Type B pancreatic cell (in vitro differentiated cells): ENCODE data around the gene NPLOC4. TPM values are rescaled to one million over a fixed set of nuclear protein-coding genes. Genes with fewer than 3 reads are reported as not detected.

Source experiments
- DNase-seq: peaks from one replicate; pipeline ENCODE4 v3.0.0; 2021; ENCODE audit warnings: mixed read lengths; ENCODE audit not compliant: unreplicated experiment; ENCODE audit errors: extremely low spot score
- H3K27ac Mint-ChIP-seq: 2 replicates; pipeline ENCODE4 v1.8.0; 2021; ENCODE audit warnings: mild to moderate bottlenecking, mixed read lengths
- H3K27me3 Mint-ChIP-seq: 2 replicates; pipeline ENCODE4 v1.8.0; 2021; ENCODE audit warnings: mixed read lengths
- H3K36me3 Mint-ChIP-seq: 2 replicates; pipeline ENCODE4 v1.8.0; 2021; ENCODE audit warnings: mixed read lengths
- H3K4me1 Mint-ChIP-seq: one replicate; pipeline ENCODE4 v1.8.0; 2021; ENCODE audit warnings: mixed read lengths; ENCODE audit not compliant: unreplicated experiment
- H3K4me3 Mint-ChIP-seq: 2 replicates; pipeline ENCODE4 v1.8.0; 2021; ENCODE audit warnings: mild to moderate bottlenecking, mixed read lengths
- H3K9me3 Mint-ChIP-seq: 2 replicates; pipeline ENCODE4 v1.8.0; 2021; ENCODE audit warnings: mixed read lengths
- long read RNA-seq: library from polyadenylated mRNA; unstranded; transcript quantifications from one replicate; pipeline ENCODE4 v2.0.0, GENCODE V29; 2020
- total RNA-seq: library from RNA; stranded (reverse); gene quantifications from 2 replicates; pipeline ENCODE4 v1.2.1, GENCODE V29; 2021; ENCODE audit warnings: low replicate concordance
- TF ChIP-seq, protein P1 (sequence below): fragments of 200-600 bp; sonication (generic); conservative IDR thresholded peaks from 2 replicates; pipeline ENCODE4 v1.5.0; 2021; ENCODE audit warnings: antibody characterized with exemption, mild to moderate bottlenecking

Gene NPLOC4
- total RNA-seq = 82.4 and 90.1 TPM in 2 replicates
- long read RNA-seq, partial matches to known transcripts = 0 of 13 reads
- long read RNA-seq, other reads (novel, unspliced or antisense) = 13 of 13 reads

DNA sequence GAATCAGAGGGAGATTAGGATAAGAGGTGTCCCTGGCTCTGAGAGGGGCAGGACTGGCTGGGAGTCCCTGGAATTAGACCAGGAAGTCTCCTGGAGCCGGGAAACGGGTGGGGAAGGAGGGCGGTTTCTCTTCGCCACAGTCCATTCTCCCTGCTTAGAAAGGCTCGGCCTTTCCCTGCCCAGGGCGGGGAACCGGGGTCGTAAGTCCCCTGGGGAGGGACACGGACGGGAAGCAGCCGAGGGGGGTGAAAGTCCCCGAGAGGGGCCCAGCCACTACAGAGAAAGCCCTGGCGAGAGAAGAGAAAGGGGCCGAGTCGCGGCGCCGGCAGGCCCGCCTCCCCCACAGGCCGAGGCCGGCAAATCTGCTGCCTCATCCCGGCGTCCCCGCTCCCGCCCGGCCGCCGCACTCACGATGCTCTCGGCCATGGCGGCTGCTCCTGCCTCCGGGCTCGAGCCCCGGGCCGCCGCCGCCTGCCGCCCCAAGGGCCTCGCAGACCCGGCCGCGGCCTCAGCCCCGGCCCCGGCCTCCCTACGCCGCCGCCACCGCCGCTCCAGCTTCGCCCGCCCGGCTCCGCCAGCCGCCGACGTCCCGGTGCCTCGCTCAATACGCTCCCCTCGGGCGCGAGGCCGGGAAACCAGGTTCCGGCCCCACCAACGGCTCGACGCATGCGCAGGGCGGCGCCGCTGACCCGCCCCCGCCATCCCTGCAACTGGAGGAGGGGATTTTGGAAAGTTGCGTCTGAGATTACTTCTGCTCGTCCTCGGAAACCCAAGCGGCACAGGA, at the start of gene NPLOC4, which contains the start of gene TSPAN10:
Gene NPLOC4, minus strand, starts transcription at position 608 of the 784 bp plus-strand sequence. Its CDS starts 182 bp downstream, at position 426.
Gene TSPAN10, plus strand, starts transcription at position 692 of the 784 bp plus-strand sequence. CDS start 5,217 bp downstream, outside the sequence.
- H3K27ac Mint-ChIP-seq = peak within 1 kb of the TSS; percentile 95

DNA sequence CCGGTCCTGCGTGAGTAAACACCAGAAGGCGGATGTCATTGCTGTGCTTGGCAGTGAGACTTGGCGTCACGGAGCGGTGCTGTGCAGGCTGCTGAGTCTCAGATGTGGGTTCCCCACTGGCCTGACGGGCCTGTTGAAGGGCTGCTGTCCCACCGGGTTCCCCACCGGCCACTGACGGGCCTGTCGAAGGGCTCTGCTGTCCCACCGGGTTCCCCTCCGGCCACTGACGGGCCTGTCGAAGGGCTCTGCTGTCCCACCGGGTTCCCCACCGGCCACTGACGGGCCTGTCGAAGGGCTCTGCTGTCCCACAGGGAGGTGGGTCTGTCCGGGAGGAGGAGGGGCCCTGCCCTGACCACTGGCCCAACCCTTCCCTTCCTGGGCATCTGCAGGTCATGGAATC, 49.7 kb upstream of the NPLOC4 start:
- DNase-seq = no peak
- Mint-ChIP-seq H3K27ac (no peak overlapping the region), H3K36me3 (peaks cover 4% of the 10 kb centered on the region), H3K27me3 (no peaks in the 10 kb centered on the region), H3K4me3 (no peak overlapping the region), H3K4me1 (peaks cover 14% of the 10 kb centered on the region), H3K9me3 (no peaks in the 10 kb centered on the region)
- TF ChIP-seq, protein P1, sequence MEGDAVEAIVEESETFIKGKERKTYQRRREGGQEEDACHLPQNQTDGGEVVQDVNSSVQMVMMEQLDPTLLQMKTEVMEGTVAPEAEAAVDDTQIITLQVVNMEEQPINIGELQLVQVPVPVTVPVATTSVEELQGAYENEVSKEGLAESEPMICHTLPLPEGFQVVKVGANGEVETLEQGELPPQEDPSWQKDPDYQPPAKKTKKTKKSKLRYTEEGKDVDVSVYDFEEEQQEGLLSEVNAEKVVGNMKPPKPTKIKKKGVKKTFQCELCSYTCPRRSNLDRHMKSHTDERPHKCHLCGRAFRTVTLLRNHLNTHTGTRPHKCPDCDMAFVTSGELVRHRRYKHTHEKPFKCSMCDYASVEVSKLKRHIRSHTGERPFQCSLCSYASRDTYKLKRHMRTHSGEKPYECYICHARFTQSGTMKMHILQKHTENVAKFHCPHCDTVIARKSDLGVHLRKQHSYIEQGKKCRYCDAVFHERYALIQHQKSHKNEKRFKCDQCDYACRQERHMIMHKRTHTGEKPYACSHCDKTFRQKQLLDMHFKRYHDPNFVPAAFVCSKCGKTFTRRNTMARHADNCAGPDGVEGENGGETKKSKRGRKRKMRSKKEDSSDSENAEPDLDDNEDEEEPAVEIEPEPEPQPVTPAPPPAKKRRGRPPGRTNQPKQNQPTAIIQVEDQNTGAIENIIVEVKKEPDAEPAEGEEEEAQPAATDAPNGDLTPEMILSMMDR = no peak

More for the DNA sequence above, at the start of gene NPLOC4, which contains the start of gene TSPAN10:
- peak; percentile 94 for DNase-seq
- Mint-ChIP-seq H3K36me3 (peaks cover 3% of the 10 kb centered on the region), H3K27me3 (no peaks in the 10 kb centered on the region), H3K4me1 (peaks cover 12% of the 10 kb centered on the region), H3K9me3 (no peaks in the 10 kb centered on the region), H3K4me3 (peak within 1 kb of the TSS; percentile 96)
- TF ChIP-seq, protein P1 = no peak

DNA sequence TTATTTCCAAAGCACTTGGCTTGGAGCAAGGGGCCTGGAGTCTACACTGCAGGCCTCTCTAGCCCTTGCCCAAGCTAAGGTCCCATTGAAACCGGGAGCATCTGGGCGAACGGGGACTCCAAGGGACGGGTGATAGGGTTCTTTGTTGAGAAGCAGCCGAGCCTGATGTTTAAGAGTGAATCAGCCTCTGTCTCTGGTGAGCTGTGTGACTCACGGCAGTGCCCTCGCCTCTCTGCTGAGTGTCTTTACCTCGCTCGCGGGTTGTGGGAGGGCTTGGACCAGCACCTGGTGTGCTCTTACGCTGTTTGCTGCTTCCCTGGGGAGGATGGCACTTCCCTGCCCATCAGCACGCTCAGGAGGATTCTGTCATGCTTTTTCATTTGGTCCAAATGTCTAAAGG, 48.2 kb upstream of the NPLOC4 start:
- no peak for DNase-seq
- Mint-ChIP-seq H3K4me1 (peaks cover 14% of the 10 kb centered on the region), H3K27me3 (no peaks in the 10 kb centered on the region), H3K9me3 (no peaks in the 10 kb centered on the region), H3K36me3 (peaks cover 4% of the 10 kb centered on the region), H3K27ac (peak overlapping the region; percentile 81), H3K4me3 (peak overlapping the region; percentile 87)
- TF ChIP-seq, protein P1 = no peak

DNA sequence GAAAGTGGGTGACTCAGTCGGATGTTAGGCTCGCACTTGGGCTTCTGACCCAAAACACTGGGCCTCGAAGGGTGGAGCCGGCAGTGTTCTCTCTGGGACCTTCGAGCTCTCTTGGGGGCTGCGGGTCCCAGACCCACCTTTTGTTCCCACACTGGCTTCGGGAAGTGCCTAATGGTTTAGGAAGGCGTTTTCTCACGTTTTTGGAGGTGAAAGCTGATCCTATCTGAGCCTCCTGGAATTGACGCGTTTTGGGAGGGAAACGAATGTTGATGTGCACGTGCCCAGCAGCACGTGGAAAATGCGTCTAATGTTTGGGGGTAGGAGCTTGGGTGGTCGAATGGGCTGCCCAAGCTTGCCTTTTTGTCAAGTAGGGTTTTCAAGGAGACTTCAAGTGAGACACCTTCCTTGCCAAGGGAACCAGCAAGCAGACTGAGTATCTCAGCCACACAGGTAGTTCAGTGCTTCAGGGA, 47.6 kb upstream of the NPLOC4 start:
- H3K4me1 Mint-ChIP-seq = peaks cover 14% of the 10 kb centered on the region
- peaks cover 4% of the 10 kb centered on the region for H3K36me3 Mint-ChIP-seq
- peak overlapping the region; percentile 87 for H3K4me3 Mint-ChIP-seq
- H3K9me3 Mint-ChIP-seq = no peaks in the 10 kb centered on the region
- H3K27ac Mint-ChIP-seq = peak overlapping the region; percentile 81
- TF ChIP-seq, protein P1 = no peak
- H3K27me3 Mint-ChIP-seq = no peaks in the 10 kb centered on the region
- no peak for DNase-seq

DNA sequence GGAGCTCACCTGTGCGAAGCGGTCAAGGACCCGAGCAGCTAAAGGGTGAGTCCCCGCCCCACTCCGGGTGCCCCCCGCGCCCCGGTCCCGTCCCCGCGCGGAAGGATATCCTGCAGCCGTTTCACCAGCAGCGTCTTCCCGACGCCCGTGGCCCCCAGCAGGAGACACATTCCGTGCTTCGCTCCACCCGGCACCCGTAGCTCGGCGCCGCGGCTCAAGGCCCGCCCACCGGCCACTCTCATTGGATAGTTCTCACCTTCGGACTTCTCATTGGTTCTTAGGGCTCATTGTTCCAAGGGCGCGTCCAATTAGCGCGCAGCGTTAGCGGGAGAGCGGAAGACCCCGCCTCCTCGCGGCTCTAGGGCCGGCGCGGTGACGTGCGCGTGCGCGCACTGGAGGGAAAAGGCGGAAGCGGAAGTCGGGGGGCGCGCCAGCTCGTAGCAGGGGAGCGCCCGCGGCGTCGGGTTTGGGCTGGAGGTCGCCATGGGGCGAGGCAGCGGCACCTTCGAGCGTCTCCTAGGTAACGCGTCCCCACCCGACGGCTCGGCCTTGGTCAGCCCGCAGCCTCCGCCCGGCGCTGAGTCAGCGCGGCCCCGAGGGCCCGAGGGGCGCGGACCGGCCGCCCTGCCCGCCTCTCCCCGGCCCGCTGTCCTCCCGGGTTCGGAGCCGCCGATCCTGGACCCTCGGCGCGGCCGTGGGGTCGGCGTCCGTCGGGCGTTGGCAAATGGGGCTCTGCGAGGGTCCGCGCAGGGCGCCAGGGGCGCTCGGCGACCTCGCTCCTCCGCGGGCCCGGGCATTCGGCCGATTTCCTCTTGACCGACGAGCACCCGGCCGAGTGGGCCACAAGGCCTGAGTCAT, 46.9 kb upstream of the NPLOC4 start, which contains the start of the genes ARL16 and HGS:
Gene ARL16, minus strand, starts transcription at position 214 of the 858 bp plus-strand sequence. Its CDS starts 44 bp downstream, at position 170.
Gene HGS, plus strand, starts transcription at position 428 of the 858 bp plus-strand sequence. Its CDS starts 56 bp downstream, at position 484.
- H3K27me3 Mint-ChIP-seq = no peaks in the 10 kb centered on the region
- peaks cover 4% of the 10 kb centered on the region for H3K36me3 Mint-ChIP-seq
- peak within 1 kb of the TSS; percentile 95 for H3K4me3 Mint-ChIP-seq
- H3K9me3 Mint-ChIP-seq = no peaks in the 10 kb centered on the region
- peak; percentile 99 for DNase-seq
- H3K4me1 Mint-ChIP-seq = peaks cover 14% of the 10 kb centered on the region
- TF ChIP-seq, protein P1 = no peak
- peak within 1 kb of the TSS; percentile 90 for H3K27ac Mint-ChIP-seq
